Erythroblast (primary cell): ENCODE results near the gene STMN3.

ENCODE experiments used
- GATA1 ChIP-seq: IDR thresholded peaks from 2 replicates; pipeline ENCODE4 v1.6.1; 2011; ENCODE audit warnings: low read depth, mild to moderate bottlenecking, control low read depth, low read length, moderate library complexity
- POLR2A ChIP-seq: IDR thresholded peaks from 2 replicates; pipeline ENCODE4 v1.6.1; 2011; ENCODE audit warnings: mild to moderate bottlenecking, low read length

DNA sequence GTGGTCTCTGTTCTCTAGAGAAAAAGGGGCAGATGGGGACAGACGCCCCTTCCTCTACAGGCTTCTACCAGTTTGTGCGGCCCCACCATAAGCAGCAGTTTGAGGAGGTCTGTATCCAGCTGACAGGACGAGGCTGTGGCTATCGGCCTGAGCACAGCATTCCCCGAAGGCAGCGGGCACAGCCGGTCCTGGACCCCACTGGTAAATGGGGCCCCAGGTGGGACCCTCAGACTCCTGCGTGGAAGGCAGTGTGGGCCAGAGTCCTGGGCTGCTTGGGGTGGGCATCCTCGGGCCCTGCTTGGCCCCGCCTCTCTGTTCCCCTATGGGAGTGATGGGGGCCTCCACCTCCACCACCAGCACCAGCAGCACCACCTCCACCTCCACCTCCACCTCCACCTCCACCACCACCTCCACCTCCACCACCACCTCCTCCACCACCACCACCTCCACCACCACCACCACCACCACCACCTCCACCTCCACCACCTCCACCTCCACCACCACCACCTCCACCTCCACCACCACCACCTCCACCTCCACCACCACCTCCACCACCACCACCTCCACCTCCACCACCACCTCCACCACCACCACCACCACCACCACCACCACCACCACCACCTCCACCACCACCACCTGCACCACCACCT is 40.0 kb upstream of the STMN3 start:
- TF ChIP-seq POLR2A: no peak
- TF ChIP-seq GATA1: no peak
